Bone marrow (tissue), 2 donors: Measurements from ENCODE around the gene EMC8.

Experiments
- DNase-seq, 2 donors: peaks; one replicate each; lab custom pipeline; 2025; lab: John Stamatoyannopoulos, UW

The EMC8 gene

GRCh38 chr16:85781695-85782370, 17.5 kb downstream of the EMC8 start:
- no peak for DNase-seq

- no peak for DNase-seq
Observed at GRCh38 chr16:85781156-85781555, 18.2 kb downstream of the EMC8 start.

GRCh38 chr16:85780281-85780680, 19.1 kb downstream of the EMC8 start:
- no peak for DNase-seq

- DNase-seq, result no peak
Observed at GRCh38 chr16:85778873-85779272, 20.5 kb downstream of the EMC8 start.

GRCh38 chr16:85777583-85778310, 21.6 kb downstream of the EMC8 start:
- no peak for DNase-seq

- no peak for DNase-seq
Observed at GRCh38 chr16:85774811-85775210, 24.5 kb downstream of the EMC8 start.

- DNase-seq, result no peak
Observed at GRCh38 chr16:85774136-85774535, 25.2 kb downstream of the EMC8 start.

- no peak for DNase-seq
Observed at GRCh38 chr16:85773044-85773443, 26.3 kb downstream of the EMC8 start.

- no peak for DNase-seq
Observed at GRCh38 chr16:85770741-85771140, 28.6 kb downstream of the EMC8 start.

GRCh38 chr16:85768199-85768598, 31.1 kb downstream of the EMC8 start:
- DNase-seq, result no peak

GRCh38 chr16:85767531-85767930, 31.8 kb downstream of the EMC8 start:
- DNase-seq, result peak in 1 of 2 donors; percentile 6

- DNase-seq, result no peak
Observed at GRCh38 chr16:85765767-85766166, 33.6 kb downstream of the EMC8 start.

GRCh38 chr16:85765211-85765610, 34.1 kb downstream of the EMC8 start:
- no peak for DNase-seq

GRCh38 chr16:85763616-85764015, 35.7 kb downstream of the EMC8 start:
- no peak for DNase-seq

- no peak for DNase-seq
Observed at GRCh38 chr16:85762970-85763369, 36.4 kb downstream of the EMC8 start.

GRCh38 chr16:85761861-85762260, 37.5 kb downstream of the EMC8 start:
- DNase-seq, result peak in 1 of 2 donors; percentile 45

GRCh38 chr16:85759631-85760419, 39.5 kb downstream of the EMC8 start:
- peak in 1 of 2 donors; percentile 17 for DNase-seq

GRCh38 chr16:85759136-85759535, 40.2 kb downstream of the EMC8 start:
- DNase-seq, result peak in 1 of 2 donors; percentile 98

GRCh38 chr16:85757341-85757822, 42.0 kb downstream of the EMC8 start:
- no peak for DNase-seq

GRCh38 chr16:85755929-85756768, 43.2 kb downstream of the EMC8 start:
- no peak for DNase-seq

- no peak for DNase-seq
Observed at GRCh38 chr16:85754413-85754812, 44.9 kb downstream of the EMC8 start.

GRCh38 chr16:85753976-85754375, 45.4 kb downstream of the EMC8 start:
- DNase-seq, result no peak
